Forelimb muscle (tissue), 1 donor: ENCODE results near the gene CD7. TPM values are rescaled to one million over a fixed set of nuclear protein-coding genes. Genes with fewer than 3 reads are reported as not detected.

Experiments used
- DNase-seq: peaks from one replicate; pipeline ENCODE4 v3.0.0-alpha.2; 2013; ENCODE audit warnings: low read depth
- polyA plus RNA-seq: library from polyadenylated mRNA; unstranded; fragments of 120-200 nt; gene quantifications from one replicate; pipeline ENCODE4 v1.2.1, GENCODE V29; 2013; ENCODE audit not compliant: insufficient read length

Gene CD7
- polyA plus RNA-seq, 1 donor: 0.43 TPM

DNA sequence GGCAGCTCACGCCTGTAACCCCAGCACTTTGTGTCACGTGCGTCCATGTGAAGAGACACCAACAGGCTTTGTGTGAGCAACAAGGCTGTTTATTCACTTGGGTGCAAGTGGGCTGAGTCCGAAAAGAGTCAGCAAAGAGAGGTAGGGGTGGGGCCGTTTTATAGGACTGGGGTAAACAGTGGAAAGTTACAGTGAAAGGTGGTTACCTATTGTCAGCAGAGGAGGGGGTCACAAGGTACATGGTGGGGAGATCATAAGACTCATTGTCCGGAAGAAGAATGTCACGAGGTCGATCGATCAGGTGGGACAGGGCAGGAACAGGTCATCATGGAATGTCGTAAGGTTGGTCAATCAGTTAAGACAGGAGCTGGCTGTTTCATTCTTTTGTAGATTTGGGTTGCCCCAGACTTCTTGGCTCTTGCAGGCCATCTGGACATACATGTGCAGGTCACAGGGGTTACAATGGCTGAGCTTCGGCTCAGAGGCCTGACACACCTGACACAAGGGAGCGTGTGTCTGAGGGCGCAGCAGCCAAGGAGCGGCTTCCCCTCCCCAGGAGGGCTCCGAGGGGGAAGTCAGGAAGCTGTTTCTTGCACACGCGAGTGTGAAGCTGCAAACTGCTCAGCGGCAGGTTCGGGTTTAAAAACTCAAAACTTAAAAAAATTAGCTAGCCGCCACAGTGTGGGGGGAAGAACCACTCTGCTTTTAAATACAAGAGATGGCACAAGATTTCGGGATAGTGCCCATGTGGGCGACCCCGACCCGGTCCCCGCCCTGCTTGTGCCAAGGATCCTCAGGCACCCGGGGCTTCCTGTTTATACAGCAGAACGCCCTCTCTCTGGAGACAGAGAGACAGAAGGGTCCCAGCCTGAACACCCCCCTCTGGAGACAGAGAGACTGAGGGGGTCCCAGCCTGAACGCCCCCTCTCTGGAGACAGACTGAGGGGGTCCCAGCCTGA, 29.2 kb upstream of the CD7 start:
- no peak for DNase-seq

DNA sequence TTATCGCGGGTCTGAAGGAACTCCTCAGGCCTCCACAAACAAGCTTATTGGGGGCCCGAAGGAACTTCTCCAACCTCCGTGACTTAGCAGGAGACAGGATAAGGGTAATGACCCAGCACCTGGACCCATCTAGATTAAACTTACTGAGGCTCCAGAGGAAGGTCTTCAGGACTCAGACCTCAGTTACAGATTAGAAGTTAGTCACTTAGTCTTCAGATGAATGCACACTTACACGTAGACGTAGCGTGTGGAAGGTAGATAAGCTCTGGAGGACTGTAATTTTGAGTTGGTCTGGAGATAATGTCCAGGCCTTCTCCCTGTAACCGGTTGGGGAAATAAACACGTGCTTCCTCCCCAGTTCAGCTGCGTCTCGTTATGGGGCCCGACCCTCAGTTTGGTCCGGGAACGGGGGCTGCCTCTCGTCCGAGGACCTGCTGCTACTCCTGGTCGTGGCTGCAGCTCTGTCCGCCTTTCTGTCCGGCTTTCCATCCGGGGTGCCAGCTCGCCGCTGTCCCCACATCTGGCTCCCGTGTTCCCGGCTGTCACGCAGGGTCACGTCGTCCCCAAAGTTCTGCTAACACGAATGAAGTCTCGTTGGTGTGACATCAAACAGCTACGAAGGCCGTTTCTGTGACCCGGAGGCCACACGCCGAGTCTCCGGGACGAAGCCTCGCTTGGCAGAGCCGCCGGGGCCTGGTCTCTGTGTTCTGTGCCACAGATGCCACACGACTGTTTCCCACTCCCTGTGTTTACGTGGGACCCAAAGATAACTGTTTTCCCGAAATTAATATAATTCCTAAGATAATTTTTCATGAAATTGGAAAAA, 28.0 kb upstream of the CD7 start:
- DNase-seq: no peak

DNA sequence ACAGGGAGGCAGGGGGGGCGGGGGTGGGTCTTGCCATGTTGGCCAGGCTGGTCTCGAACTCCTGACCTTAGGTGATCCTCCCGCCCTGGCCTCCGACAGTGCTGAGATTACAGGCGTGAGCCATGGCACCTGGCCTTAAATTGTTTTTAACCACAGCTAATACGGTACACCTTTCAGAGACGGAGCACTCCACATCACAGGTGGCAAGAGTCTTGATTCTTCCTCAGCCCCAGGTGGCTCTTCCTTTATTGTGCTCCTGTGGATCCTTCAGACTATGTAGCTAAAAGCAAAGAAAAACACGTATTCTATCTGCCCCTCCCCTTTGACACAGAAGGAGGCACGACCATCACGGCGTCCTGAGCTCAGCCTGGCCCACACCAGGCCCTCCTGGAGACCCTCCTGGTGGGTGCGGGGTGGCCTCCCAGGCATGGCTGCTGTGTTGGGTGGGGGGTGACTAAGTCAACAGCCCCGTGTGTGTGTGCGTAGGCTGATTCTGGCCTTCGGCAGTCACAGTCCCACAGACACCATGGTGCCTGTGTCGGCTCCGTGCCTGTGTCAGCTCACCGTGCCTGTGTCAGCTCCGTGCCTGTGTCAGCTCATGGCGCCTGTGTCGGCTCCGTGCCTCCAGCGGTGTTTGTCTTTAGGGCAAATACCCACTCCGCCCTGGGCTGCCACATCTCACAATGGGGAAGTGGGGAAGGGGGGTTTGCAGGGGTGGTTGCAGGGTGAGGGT, 26.9 kb upstream of the CD7 start:
- DNase-seq: no peak

DNA sequence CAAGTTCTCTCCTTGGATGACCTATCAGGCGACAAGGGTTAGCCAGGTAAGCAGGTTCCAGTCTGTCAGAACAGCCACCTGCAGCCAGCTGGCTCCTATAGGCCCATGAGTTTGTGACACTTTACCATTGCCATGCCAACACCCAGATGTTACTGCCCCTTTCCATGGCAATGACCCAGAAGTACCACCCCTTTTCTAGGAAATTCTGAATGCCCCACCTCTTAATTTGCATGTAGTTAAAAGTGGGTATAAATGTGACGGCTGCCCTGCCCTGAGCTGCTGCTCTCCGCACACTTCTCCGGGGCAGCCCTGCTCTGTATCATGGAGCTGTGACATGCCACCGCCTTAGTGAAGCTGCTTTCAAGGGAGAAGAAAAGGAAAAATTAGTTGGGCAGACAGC, 26.2 kb upstream of the CD7 start:
- DNase-seq: no peak

DNA sequence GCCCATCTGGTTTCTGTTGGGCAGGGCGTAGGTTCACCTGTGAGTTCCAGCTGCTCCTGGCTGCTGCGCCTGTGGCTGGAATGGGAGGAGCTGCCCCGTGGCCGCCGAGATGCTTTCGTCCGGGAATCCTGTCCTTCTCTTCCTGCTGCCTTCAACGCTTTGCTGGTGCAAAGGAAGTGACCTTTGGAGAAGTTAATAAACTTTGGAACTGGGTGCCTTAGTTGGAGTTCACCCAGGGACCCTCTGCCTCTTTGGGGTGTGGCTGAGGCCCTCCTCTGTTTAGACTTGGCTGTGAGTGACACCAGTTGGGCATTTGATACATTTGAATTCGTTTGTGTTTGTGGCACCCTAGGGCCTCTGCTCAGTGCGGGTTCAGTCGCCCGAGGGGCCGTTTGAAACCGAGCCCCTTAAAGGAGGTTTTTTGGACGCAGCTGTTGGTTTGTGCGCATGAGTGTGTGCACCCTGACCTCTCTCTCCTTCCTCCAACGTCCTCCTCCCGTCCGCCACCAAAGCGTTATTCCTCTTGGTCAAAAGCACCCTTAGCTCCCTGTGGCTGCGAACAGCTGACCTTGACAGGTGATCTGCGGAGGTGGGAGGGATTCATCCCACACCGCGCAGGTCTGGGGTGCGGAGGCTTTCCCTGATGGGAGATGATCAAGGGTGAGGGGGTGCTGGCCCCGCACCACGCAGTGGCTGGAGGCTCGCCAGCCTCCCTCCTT, 25.1 kb upstream of the CD7 start:
- DNase-seq: no peak

DNA sequence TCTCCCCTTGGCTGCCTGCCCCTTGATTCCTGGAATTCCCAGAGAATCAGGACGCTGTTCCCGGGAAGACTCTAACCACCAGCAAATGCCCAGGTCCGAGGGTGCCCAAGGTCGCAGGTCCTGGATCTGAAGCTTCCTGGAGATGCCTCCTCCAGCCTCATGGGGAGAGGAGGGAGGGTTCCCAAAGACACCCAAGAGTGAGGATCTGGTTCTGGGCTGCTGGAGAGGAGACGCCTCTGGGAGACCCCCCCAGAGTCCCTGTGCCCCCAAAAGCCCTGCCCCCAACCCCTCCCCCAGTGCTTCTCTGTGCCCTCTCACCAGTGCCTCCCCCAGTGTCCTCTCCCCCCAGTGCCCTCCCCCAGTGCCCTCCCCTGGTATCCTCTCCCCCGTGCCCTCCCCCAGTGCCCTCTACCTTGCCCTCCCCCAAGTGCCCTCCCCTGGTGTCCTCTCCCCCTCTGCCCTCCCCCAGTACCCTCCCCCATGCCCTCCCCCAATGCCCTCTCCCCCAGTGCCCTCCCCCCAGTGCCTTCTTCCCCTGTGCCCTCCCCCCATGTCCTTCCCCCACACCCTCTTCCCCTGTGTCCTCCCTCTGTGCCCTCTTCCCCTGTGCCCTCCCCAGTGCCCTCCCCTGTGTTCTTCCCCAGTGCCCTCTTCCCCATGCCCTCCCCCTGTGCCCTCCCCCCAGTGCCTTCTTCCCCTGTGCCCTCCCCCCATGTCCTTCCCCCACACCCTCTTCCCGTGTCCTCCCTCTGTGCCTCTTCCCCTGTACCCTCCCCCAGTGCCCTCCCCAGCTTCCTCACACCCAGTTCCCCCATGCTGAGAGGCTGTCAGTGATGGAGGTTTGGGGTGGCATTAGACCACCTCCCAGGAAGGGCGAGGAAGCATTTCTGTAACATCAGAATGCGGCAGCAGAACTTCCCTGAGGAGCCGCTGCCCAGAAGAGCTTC, 22.5 kb upstream of the CD7 start:
- no peak for DNase-seq

DNA sequence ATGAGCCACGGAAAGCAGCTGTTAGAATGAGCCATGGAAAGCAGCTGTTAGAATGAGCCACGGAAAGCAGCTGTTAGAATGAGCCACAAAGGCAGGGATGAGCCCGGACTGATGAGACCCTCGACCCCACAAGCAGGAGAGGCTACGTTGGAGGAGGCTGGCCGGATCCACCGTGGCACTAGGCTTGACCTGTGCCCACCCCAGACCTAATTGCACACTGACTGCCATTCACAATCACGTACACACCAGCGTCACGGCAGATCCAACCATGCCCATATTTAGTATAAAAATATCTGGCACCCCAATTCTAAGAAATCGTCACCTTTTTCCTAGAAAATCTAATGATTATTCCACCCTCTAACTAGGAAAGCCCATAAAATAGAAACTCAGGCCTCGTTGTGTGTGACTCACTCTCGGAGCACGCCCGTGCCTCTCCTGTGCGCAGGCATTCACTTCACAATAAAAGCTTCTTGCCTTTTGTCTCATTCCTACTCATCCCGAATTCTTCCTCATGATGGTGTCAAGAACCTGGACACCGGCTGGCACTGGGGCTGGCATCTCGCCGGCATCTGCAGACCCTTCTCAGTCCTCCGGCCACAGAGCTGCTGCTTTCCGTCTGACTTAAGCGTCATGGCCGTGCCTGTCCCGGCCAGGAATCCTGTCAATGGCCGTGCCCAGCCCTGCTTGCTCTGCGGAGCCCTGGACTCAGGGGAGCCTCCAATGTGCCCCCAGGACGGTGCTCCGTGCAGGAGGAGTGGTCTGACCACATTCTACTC, 21.6 kb upstream of the CD7 start:
- no peak for DNase-seq

DNA sequence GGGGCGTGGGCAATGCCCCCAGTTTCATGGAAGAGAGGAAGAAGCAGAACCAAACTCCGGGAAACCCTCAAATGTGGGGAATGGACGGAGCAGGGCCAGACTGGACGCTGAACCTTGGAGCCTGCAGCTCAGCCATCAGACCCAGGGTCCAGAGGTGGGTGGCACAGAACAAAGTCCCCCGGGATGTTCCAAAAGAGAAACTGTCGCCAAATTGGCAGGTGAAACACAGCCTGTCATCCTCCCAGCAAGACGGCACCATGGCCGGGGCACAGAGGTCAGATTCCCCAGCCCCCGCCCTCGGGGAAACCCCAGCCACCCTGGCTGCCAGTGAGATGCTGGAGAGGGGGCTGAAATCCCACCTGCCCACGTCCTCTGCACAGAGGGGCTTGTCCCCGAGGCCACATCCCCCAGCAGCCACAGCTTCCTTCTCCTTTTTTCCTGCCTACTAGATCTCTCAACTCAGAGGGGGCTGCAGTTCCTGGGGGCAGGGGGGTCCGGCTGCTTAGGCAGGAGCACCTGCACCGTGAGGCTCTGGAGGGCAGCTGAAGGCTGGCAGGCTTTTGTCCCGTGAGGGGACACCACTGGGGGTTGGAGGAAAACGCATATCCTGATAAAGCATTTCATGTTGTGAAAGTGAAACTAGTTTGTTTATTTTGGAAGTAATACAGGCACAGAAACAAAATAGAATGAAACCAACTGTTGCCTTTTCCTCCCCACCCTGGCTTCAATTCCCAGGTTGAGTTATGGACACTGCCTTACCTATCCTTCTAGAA, 17.4 kb upstream of the CD7 start:
- no peak for DNase-seq

DNA sequence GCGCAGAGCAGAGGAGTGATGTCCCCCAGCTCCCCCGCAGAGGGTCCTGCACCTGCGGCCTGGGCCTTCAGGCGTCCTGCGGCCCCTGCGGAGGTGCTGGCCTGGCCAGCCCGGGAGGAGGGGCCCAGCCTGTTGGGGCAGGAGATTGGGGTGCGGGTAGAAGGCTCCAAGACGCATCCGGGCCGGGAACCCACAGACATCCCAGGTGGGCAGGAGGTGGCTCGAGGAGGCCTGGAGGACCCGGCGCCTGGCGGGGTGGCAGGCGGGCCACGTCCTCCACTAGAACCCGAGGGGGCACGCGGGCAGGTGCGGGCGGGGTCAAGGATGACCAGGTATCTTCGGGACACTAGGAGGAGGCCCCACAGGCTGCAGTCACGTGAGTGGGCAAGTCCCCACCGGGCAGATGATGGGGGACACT, 16.8 kb upstream of the CD7 start:
- no peak for DNase-seq

DNA sequence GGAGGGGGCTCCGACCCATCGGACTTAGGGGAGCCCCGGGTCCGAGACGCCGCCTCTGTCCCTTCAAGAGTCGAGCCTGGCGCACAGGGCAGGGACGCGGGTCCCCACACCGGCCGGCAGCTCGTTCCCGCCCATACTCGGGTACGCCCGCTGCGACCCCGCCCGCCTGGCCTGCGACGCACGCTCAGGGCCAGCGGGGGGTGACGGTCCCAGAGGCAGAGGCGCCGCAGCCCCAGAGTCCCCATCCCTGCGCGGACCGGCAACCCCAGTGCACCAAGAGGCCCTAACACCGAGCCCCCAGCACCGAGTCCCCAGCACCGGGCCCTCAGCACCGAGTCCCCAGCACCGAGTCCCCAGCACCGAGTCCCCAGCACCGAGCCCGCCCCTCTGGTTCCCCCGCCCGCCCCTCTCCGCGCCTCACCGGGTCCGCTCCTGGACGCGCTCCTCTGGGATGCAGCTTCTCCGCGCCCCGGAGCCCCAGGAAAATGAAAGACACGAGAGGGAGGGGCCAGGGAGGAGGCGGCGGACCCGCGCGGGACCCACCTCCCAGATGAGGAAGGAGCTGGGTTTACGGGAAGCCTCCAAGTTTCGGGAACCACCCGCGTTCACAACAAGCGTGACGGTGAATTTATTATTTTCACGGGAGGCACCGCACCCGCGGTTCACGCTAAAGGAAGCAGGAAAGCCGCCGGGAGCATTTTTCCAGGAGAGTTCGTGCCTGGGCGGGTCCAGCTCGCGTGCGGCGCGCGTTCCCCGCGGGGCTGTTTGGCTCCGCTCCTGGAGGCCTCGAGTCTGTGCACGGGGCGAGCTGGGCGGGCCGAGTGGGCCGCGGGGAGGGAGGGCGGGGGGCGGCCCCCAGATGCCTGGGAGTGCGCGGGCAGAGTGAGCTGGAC, 16.1 kb upstream of the CD7 start, which contains the start of gene SECTM1:
Gene SECTM1 (minus strand): TSS at position 488 of the 893 bp plus-strand sequence. CDS start 6,526 bp downstream, outside the sequence.
- DNase-seq: no peak

DNA sequence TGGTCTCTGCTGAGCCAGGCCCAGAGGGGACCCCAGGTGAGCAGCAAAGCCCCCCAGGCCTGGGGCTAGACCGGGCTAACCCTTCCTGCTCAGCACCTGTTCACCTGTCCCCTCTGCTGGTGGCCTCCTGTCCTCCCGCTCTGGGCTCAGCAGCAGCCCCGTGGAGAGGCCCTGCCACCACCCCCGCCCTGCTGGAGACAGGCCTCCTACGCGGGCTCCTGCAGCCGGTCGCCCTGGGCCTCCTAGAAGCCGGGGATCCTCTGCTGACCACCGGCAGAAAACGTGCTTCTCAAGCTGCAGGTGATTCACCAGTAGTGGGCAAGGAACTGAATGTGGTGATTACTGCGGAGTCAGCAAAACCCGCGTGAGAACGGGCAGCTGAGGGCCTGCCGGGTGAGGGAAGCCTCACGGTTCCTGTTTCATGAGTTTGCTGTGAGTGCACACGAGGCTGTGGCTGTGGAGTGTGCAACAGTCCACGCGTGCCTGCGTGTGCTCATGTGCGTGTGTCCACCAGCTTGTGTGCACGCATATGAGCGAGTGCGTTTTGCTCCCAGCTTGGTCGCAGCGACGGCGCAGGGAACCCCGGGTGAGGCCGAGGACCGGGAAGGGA, 15.4 kb upstream of the CD7 start:
- DNase-seq: no peak

DNA sequence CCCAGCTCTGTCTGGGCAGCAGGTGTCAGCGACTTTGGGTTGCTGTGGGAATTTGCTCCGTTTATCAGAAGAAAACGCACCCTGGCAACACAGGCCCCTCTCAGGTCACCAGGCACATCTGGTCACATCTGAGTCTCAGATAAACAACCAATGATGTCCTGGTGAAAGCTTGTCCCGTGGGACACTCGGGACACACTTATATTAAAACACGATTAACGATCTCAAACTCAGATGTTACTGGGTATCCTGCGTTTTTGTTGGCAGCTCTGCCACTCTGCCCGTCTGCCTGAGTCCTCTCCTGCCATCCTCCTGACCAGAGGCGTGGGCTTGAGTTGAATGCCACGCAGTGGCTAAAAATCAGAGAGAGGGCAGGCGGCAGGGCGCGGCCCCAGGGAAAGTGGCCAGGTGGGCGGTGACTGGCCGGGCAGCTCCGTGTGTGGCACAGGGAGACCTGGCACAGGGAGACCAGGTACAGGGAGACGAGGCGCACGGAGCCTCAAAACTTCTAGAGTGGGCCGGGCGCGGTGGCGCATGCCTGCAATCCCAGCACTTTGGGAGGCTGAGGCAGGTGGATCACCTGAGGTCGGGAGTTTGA, 14.0 kb upstream of the CD7 start:
- DNase-seq: no peak

DNA sequence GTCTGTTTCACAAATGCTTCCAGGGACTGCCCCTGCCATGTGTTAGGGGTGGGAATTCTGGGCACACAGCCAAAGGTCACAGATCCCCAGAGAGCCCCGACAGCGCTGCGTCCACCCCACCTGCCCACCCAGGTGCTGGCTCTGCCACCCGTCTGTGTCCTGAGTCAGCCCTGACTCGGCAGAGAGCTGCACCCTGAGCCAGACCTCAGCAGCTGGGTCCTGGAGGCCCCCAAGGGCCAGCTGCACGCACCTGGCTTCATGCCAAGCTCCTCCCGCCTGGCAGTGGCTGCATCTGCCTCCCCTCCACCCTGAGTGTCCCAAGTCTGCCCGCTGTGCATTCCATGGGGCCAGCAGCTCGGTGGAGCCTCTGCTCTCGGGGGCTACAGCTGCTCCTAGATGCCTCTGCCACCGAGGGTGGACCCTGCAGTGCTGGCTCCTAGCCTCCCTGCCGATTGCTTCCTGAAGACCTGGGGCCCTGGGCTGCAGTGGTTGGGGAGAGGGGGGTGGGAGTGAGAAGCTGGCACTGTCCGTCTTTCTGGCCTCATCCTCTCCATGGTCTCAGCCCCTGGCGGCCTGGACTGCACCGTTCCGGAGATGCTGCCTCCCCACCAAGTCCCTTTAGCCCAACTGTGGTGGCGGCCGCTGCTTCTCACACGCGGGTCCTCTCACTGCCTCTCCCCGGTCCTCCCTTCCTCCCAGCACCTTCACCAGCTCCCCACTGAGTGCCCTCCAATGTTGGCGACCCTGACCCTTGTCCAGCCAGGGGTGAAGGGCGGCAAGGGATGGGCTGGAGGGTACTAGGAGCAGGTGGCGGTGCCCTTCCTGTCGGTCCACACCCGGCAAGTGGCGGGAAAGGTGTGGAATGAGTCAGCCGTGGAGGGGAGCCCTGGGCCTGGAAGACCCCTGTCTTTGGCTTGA, 13.2 kb upstream of the CD7 start:
- no peak for DNase-seq

DNA sequence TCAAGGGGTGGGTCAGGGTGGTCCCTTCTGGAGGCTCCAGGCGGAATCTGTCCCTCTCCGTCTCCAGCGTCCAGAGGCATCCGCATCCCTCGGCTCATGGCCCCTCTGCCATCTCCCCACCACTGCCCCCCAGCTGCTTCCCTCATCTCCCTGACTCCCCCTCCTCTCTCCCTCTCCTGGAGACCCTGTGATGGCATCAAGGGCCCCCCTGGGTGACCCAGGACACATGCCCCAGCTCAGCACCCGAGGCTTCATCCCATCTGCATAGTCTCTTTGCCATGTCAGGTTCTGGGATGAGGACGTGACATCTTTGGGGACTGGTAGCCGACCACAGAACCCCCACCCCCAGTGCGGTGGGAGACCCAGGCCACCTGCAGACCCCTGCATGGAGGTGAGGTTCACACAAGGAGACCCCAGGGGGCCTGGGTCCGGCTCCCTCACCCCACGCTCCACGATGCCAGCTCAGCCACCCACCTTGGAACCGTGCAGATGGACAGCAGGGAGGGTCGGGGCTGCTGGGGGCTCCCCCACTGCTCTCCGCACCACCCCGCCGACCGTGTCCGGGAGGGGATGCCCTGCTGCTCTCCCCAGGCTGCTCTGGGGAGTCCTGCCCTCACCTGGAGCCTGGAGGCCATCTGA, 12.4 kb upstream of the CD7 start:
- no peak for DNase-seq

DNA sequence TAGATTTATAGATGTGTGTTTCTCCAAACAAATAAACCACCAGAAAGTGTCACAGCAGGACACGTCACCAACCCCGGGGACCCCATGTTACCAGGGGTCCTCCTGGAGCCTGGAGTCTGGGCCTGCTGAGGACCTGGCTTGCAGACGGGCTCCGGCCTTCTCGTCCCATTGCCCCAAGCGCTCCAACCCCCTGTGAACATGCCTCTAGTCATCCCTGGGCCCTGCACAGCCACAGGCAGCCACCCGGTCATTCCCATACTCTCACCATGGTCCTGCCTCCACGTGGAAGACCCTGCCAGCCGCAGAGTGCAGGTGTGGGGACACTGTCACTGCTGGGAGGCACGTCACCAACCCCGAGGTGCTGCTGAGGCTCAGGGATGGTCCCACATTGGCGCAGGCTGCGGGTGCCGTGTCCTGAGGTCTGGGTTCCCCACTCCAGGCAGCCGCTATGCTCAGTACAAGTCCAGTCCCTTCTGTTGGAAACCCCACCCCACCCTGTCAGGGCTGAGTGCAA, 11.6 kb upstream of the CD7 start:
- DNase-seq: no peak
